GM23248 (cell line): ENCODE measurements around the gene RSPH1.

Experiments used
- EZH2 ChIP-seq: fragments of 200-600 bp; sonication (generic); IDR thresholded peaks from 2 replicates; pipeline ENCODE4 v1.6.1; 2018; ENCODE audit warnings: antibody characterized with exemption, mild to moderate bottlenecking; ENCODE audit not compliant: insufficient read depth, poor library complexity, severe bottlenecking
- EZH2phosphoT487 ChIP-seq: fragments of 200-600 bp; sonication (generic); IDR thresholded peaks from 2 replicates; pipeline ENCODE4 v1.6.1; 2018; ENCODE audit warnings: antibody characterized with exemption, moderate library complexity, mild to moderate bottlenecking, low read depth; ENCODE audit not compliant: insufficient read depth

DNA sequence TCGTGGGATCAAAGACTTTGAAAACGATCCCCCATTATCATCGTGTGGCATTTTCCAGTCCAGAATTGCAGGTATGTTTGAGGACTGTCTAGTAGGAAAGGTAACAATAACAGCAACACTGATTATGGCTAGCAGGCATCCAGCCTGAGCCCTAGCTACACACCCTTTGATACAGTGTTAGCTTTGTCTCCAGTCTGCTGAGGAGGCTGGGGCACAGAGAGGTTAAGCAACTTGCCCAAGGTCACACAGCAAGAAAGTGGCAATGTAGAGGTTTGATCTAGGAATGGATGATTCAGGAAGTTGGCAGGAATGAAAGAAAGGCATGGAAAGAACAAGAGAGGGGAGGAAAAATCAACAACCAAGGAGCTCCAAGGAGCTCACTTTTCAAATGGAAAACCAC is 61.1 kb downstream of the RSPH1 start:
- no peak for TF ChIP-seq EZH2
- no peak for TF ChIP-seq EZH2phosphoT487
